GM21423 (cell line): ENCODE data around the gene EYA3.

Experiments used
- ATAC-seq: cut with Tn5 transposase; IDR thresholded peaks from one replicate; pipeline ENCODE4 v1.9.1; 2021; ENCODE audit warnings: mild to moderate bottlenecking, moderate library complexity; ENCODE audit not compliant: unreplicated experiment

Gene EYA3, protein sequence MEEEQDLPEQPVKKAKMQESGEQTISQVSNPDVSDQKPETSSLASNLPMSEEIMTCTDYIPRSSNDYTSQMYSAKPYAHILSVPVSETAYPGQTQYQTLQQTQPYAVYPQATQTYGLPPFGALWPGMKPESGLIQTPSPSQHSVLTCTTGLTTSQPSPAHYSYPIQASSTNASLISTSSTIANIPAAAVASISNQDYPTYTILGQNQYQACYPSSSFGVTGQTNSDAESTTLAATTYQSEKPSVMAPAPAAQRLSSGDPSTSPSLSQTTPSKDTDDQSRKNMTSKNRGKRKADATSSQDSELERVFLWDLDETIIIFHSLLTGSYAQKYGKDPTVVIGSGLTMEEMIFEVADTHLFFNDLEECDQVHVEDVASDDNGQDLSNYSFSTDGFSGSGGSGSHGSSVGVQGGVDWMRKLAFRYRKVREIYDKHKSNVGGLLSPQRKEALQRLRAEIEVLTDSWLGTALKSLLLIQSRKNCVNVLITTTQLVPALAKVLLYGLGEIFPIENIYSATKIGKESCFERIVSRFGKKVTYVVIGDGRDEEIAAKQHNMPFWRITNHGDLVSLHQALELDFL

DNA sequence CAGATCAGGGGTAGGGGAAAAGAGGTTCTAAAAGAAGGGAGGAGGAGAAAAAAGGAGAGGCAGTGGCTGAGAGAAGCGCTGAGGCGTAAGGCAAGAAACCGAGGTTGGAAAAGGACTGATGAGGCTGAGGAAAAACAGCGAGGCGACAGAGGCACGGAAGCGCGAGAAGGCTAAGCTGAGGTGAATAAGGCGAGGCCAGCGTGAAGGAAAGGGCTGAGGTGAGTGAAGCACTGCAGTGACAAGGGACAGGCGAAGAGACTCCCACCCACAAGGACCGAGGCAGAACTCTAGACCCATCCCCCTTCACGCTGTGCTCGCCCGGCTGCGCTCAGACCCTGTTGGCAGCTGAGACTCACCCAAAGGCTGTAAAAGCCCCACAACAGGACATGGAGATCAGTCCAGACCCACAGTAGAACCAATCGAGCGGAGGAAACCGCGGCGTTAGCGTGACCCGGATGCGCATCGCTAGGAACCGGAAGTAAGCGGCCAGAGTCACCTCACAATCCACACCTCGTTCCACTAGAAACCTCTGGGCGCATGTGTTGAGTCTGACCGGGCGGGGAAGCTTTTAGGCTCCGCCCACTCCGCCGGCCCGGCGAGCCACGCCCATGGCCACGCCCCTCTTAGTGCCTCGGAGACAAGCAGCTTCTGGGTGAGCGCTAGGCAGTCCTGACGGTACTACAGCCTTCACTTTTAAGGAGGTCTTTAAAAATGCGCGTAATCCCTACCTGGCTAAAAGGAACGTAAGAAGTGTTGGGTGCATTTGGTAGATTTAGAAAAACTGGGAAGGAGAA lies at the start of gene EYA3:
EYA3 (minus strand) TSS at position 443 of the 794 bp plus-strand sequence. CDS start 30,584 bp downstream, outside the sequence.
- peak; percentile 85 for ATAC-seq

DNA sequence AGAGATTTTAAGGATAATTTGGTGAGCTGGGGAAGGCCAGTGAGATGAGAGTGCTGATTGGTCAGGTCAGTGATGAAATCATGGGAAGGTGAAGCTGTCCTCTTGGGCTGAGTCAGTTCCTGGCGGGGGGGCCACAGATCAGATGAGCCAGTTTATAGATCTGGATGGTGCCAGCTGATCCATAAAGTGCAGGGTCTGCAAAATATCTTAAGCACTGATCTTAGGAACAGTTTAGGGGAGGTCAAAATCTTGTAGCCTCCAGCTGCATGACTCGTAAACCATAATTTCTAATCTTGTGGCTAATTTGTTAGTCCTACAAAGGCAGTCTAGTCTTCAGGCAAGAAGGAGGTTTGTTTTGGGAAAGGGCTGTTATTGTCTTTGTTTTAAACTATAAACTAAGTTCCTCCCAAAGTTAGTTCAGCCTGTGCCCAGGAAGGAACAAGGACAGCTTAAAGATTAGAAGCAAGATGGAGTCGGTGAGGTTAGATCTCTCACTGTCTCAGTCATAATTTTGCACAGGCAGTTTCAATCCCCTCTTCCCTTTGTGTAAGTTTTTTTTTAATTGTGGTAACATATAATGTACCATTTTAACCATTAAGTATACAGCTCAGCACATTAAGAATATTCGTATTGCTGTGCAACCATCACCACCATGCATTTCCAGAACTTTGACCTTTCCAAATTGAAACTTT lies 48.7 kb upstream of the EYA3 start:
- ATAC-seq: no peak

DNA sequence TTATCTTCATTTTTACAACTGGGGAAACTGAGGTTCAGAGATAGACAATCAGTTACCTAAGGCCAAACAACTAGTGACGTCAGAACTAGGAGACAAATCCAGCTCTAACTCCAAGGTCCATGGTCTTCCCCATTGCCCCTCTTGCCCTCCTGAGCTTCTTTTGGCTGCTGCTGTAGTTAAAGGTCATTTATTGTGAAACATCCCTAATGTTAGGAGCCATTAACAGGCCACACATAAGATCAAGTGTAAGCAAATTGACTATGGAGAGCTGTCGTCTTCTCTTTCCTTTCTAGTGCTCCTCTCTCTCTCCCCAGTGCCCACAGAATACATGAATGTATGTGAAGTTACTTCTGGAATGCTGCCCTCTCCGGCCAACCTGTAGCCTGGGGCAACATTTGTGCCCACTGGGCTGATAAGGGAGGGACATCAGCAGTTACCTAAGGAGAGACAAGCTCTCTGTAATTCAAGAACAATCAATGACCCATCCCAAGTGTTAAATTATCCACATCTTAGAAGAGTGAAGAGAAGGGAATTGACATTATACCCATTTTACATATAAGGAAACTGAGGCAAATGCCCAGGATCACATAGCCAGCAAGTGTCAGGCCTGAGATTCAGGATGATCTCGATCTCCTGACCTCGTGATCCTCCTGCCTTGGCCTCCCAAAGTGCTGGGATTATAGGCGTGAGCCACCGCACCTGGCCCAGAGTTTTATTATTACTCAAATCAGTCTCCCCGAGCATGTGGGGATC lies 47.9 kb upstream of the EYA3 start:
- no peak for ATAC-seq

DNA sequence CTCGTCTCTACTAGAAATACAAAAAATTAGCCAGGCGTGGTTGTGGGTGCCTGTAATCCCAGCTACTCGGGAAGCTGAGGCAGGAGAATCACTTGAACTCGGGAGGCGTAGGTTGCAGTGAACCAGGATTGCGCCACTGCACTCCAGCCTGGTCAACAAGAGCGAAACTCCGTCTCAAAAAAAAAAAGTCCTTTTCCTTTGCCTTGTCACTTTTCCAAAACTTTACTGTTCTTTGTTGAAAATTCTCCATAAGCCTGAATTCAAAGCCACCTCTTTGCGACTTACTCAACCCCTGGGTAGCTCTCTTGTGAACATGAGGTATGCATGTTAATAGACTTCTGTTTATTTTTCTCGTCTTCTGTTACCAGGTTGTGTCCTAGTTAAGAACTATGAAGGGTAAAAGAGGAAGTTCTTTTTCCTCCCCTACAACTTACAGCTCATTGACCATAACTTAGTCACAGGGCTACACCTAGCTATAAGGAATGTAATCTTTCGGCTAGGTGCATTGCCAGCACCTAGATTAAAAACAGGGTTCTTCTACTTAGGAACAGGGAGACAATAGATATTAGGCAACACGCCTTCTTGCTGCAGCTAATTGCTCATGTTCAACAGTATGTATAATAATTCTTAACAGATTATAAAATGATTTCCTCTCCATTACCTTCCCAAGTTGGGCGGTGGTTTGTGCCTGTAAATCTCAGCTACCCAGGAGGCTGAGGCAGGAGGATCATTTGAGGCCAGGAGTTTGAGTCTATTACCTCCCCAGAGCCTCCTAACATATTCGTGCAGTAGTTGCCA lies 47.2 kb upstream of the EYA3 start:
- ATAC-seq: no peak

DNA sequence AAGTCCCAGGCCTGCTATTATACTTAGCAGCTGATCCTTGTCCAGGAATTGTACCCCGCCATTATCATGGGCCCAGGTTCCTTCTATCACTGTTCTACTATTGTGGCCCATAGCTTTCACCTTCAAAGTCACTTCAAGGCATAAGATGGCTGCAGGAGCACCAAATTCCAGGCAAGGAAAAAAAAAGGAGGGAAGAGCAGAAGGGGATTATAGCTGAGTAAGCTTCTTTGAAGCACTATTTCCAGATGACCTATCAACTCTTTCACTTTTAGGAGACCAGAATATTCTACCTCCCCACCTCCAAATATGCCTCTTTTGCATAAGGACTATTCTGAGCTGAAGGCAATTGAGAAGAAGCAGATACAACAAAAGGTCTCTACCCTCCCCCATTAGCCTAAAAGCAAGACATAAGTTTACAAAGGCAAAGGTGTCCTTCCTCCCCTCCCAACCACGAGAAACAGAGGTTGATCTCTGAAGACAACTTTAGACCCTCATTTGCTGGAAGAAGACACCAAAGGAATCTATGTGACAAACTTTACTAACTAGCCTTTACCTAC lies 46.3 kb upstream of the EYA3 start:
- ATAC-seq: no peak

DNA sequence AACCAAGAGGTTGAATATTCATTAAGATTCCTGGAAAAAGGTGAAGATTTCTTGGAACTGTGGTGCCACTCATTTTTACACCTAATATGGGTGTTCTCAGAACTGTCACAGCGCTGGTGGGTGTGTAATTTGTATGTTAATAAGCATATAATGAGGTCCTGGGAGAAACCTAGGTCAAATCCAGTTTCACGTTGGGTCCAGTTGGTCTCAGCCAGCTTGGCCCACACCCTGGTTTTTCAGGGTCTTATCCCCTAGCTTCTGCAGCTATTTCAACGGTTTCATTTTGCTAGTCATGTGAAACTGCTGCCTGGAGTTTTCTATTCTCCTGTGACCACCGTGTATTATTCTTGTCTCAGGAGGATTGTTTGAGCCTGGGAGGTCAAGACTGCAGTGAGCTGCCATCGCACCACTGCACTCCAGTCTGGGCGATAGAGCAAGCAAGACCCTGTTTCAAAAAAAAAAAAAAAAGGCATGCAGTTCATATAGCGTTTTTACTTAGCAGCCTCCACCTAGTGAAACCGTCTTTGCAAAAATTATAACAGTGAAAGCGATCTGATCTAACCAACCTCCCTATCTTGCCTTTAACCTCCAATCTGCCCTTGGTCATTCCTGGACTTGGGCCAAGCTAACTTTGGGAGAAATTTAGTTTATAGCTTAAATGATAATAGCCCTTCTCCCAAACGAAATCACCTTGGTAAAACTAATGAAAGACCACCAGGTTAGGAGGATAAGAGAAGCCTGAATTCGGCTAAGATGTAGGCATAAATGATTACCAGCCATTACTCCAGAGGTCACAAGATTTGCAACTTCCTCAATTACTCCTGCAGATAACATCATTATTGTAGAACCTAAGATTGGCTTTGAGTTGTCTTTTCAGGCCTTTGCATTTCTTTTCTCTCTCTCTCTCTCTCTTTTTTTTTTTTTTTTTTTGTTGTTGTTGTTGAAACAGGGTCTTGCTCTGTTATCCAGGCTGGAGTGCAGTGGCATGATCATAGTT lies 44.1 kb upstream of the EYA3 start:
- no peak for ATAC-seq

DNA sequence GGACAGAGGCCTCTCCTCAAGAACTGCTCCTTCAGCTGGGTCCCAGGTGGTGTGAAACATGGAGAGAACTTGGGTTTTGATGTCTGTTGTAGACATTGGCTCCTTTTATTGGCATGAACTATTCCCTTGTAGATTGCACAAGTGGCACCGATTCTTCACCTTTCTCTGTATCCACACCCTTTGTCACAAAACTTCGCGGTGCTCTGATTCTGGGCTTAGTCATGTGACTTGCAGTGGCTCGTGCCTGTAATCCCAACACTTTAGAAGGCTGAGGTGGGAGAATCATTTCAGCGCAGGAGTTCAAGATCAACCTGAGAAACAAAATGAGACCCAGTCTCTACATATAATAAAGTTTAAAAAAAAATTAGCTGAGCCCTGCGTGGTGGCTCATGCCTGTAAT lies 42.5 kb upstream of the EYA3 start:
- ATAC-seq: no peak

DNA sequence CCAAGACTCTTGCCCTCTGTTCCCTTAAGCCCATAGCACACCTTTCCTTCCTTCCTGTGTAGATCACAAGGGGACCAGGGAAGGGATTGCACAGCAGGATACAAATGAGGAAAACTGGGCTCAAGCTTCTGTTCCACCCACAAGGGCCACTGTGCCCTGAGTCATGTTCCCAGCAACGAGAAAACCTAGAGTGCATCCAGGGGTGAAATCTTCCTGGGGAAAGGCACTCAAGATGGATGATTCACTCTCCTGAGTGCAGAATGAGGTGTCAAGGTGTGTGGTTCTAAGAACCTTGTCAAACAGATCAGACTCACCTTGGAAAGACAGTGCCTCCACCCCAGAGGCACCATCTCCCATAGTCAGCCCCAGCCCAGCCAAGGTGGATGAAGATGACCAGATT lies 40.7 kb upstream of the EYA3 start:
- no peak for ATAC-seq

DNA sequence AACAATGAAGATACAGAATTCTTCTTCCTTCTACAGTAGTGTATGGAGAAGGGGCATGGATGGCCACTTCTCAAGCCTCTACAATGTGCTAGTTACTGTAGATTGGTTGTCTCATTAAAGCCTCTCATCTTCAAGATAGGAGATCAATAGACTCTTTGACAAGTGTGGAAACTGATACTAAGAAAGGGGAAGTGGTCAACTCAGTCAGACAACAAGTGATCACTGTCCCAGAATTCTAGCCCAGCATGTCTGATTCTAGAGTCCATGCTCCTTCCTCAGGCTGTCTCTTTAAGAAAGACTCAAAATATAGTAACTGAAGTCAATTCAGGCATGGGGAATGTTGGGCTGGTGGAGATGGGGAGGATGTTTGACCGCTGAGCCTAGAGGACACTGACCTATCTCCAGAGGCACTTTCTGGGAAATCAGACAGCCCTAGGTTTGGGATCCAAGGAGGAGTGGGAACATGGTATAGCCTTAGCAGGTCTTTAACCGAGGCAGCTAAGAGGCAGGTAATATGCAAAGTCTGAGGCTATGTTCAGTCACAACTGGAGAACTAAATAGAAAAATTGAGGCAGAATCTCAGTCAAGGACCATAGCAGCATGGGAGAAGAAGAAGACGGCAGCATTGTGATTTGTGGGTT lies 39.3 kb upstream of the EYA3 start:
- ATAC-seq: peak; percentile 80

DNA sequence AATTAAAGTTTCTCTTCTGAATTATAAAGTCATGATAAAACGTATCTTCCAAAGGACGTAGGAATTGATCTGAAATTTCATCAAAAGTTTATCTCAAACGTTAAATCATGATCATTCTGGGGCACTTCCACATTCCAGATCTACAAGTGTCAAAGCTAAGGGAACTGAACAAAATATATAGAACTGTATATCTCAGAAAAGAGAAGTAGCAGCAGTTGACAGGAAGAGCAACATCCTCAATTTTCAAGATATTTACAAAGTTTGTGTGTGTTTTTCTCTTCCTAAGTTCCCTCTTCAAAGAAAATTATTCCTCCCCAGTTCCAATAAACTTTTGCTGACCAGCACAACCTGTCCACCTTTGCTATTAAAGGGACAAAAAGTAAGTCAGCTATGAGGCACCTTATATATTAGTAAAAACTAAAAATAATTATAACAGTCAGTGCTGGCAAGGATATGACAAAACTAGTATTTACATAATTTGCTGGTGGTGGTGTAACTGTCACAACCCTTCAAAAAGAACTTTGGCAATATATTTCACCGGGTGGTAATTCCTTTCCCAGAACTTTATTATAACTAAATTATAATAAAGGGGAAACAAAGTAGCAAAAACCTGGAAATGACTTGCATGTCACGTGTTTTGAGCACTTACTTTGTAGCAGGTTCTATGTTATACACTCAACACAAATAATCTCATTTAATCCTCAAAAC lies 38.5 kb upstream of the EYA3 start:
- ATAC-seq: no peak

DNA sequence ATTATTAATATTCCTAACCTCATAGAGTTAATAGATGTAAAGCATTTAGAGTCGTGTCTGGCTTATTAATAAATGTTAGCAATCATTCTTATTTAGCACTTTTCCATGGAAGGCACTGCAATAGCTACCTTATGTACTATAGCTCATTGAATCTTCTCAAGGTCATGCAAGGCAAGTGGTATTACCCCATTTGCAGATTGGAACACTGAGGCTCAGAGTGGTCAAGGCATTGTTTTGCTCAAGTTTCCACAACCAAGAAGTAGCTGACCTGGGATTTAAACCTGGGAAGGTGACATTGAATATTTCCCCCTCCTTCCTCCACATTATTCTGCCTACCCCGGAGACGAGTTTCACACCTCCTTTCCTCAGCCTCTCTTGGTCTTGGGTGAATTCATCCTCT lies 37.8 kb upstream of the EYA3 start:
- ATAC-seq: no peak

DNA sequence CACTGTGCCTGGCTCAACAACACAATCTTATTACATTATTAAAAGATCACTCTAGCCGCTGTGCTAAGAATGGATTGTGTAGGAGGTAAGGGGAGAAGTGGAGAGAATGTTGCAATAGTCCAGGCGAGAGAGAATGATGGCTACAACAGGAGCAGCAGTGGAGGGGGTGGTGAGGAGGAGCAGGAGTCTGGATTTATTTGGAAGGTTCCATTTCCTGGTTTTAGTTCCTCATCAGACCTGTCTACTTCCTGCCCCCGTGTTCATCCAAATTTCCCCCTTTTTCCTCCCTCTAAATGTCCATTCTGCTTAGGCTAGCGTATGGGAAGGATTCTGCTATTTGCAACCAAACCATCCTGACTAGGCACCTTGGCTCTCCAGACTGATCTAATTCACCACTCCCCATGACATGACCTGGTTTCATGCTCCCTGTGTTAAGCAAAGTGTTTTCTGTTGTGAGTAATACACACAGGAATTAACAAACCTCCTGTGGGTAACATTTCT lies 35.1 kb upstream of the EYA3 start:
- no peak for ATAC-seq

DNA sequence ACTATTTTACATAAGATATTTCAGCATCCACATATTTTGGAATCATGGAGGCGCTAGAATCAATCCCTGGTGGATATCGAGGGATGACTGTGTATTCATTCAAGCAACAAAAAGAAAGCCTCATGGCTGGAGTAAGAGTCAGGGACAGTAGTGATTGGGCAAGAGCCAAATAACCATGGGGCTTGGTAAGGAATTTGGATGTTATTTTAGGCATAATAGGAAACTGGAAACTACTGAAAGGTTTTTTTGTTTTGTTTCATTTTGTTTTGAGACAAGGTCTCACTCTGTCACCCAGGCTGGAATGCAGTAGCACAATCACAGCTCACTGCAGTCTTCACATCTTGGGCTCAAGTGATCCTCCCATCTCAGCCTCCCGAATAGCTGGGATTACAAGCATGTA lies 33.8 kb upstream of the EYA3 start:
- no peak for ATAC-seq

DNA sequence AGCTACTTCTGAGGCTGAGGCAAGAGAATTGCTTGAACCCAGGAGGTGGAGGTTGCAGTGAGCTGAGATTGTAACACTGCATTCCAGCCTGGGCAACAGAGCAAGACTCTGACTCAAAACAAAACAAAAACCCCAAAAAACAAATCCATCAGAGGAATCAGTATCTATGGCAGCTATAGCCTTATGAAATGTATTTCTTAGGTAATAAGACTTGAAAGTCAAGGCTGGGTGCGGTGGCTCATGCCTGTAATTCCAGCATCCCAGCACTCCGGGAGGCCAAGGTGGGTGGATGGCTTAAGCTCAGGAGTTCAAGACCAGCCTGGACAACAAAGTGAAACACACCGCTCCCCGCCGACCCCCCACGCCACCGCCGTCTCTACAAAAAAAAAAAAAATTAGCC lies 31.1 kb upstream of the EYA3 start:
- ATAC-seq: no peak

DNA sequence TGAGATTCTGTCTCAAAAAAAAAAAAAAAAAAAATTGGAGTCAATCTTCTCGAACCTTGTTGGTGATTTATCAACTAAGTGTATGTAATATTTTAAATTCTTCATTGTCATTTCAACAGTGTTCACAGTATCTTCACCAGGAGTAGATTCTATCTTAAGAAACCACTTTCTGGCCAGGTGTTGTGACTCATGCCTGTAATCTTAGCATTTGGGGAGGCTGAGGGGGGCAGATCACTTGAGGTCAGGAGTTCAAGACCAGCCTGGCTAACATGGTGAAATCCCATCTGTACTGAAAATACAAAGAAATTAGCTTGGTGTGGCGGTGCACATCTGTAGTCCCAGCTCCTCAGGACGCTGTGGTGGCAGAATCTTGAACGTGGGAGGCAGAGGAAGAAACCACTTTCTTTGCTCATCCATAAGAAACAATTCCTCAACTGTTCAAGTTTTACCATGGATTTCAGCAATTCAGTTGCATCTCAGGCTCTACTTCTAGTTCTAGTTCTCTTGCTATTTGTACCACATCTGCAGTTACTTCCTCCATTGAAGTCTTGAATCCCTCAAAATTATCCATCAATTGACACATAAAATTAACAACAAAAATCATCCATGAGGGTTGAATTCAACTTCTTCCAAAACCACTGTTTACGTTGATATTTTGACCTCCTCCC lies 30.4 kb upstream of the EYA3 start:
- no peak for ATAC-seq

DNA sequence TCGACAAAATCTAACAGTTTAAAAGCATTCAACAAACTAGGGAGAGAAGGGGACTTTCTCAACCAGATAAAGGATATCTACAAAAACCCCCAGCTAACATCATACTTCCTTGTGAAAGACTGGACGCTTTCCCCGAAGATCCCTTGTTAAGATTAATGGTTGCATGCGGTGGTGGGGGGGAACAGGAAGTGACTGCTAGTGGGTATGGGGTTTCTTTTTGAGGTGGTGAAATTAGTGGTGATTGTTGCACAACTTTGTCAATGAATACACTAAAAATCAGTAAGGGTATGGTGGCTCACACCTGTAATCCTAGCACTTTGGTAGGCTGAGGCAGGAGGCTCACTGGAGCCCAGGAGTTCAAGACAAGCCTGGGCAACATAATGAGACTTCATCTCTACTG lies 26.9 kb upstream of the EYA3 start:
- ATAC-seq: no peak
